ENCODE data around the gene DCN. TPM values are rescaled to one million over a fixed set of nuclear protein-coding genes. Genes with fewer than 3 reads are reported as not detected.

DCN gene
- total and polyA plus RNA-seq, 7 donors, result 41.2 to 1,612 (median 675) TPM

GRCh38 chr12:91111366-91112325 lies 71.0 kb downstream of the DCN start, which contains the start of gene LUM:
Gene LUM (minus strand): TSS chr12:91111494. CDS start chr12:91108979, 2,515 bp downstream.
- 41 to 56% methylated on average over 7 of the region's 7 CpGs for WGBS, 2 donors
- intact Hi-C loops (cut with DNase I), result no loop called here
- peak within 1 kb of the TSS in 3 of 4 donors; percentile 25 to 61 (median 46) for H3K27ac ChIP-seq

DNA sequence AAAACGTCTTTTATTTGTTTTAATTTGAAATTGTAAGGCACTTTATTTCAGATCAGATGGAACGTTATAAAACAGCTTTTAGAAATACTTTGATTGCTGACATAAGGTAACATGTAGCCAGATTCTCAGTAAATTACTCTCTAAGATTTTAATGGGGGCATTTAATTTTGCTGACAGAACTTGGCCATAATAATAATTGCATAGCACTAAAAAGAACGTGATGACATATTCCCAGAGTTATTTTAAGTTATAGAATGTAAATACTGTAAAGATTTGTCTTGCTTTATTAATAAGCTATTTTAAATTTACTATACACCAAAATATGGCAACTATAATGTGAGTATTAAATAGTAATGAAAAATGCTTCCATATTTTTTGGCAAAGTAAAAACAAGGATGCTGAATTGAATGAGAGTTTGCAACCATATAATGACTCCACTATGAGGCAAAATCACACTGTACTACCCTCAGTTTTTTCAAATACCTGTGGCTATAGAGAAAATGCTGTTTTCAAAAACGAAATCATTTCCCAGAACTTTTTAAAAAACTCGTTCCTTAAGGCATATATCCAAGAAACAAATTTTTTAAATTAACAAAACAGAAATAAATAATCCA lies 72.2 kb downstream of the DCN start:
- Histone ChIP-seq H3K27me3 (no peaks in the 10 kb centered on the region), H3K36me3 (no peaks in the 10 kb centered on the region), H3K4me1 (peaks cover 0 to 17% (median 9%) of the 10 kb centered on the region in 4 donors), H3K9me3 (no peaks in the 10 kb centered on the region), H3K4me3 (peak overlapping the region in 3 of 4 donors; percentile 18 to 34 (median 33)), H3K27ac (peak overlapping the region in 3 of 4 donors; percentile 25 to 61 (median 46))
- no peak for DNase-seq
- TF ChIP-seq POLR2AphosphoS5 (IDR thresholded peaks at IDR 0.05) (no peak), EP300 (IDR thresholded peaks at IDR 0.05) (no peak), POLR2A (IDR thresholded peaks at IDR 0.05) (no peak)
- TF ChIP-seq, protein P1, sequence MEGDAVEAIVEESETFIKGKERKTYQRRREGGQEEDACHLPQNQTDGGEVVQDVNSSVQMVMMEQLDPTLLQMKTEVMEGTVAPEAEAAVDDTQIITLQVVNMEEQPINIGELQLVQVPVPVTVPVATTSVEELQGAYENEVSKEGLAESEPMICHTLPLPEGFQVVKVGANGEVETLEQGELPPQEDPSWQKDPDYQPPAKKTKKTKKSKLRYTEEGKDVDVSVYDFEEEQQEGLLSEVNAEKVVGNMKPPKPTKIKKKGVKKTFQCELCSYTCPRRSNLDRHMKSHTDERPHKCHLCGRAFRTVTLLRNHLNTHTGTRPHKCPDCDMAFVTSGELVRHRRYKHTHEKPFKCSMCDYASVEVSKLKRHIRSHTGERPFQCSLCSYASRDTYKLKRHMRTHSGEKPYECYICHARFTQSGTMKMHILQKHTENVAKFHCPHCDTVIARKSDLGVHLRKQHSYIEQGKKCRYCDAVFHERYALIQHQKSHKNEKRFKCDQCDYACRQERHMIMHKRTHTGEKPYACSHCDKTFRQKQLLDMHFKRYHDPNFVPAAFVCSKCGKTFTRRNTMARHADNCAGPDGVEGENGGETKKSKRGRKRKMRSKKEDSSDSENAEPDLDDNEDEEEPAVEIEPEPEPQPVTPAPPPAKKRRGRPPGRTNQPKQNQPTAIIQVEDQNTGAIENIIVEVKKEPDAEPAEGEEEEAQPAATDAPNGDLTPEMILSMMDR (IDR thresholded peaks at IDR 0.05), result no peak
- WGBS, 2 donors, result 40 to 59% methylated on average over 5 of the region's 5 CpGs
- intact Hi-C loops (cut with DNase I), result no loop called here

More at GRCh38 chr12:91111366-91112325, 71.0 kb downstream of the DCN start, which contains the start of gene LUM:
- Histone ChIP-seq H3K4me1 (peaks cover 0 to 17% (median 9%) of the 10 kb centered on the region in 4 donors), H3K27me3 (no peaks in the 10 kb centered on the region), H3K36me3 (no peaks in the 10 kb centered on the region), H3K9me3 (no peaks in the 10 kb centered on the region), H3K4me3 (peak within 1 kb of the TSS; percentile 6 to 34 (median 26))
- DNase-seq, result no peak
- TF ChIP-seq POLR2AphosphoS5 (IDR thresholded peaks at IDR 0.05), result peak in 1 of 4 donors; percentile 19
- TF ChIP-seq POLR2A (IDR thresholded peaks at IDR 0.05), result no peak

- Histone ChIP-seq H3K9me3 (no peaks in the 10 kb centered on the region), H3K4me1 (peaks cover 0 to 17% (median 9%) of the 10 kb centered on the region in 4 donors), H3K27ac (peak overlapping the region; percentile 25 to 61 (median 38)), H3K27me3 (no peaks in the 10 kb centered on the region), H3K36me3 (no peaks in the 10 kb centered on the region), H3K4me3 (peak overlapping the region in 3 of 4 donors; percentile 18 to 34 (median 33))
- DNase-seq, result no peak
- intact Hi-C loops (cut with DNase I), result loop anchor here (5.0 kb wide), 1 partner anchor 127 kb away; no protein-coding TSS in a partner anchor
- 77 to 85% methylated on average over 2 of the region's 2 CpGs for WGBS, 2 donors
- TF ChIP-seq POLR2AphosphoS5 (IDR thresholded peaks at IDR 0.05), result no peak
- no peak for TF ChIP-seq POLR2A (IDR thresholded peaks at IDR 0.05)
- TF ChIP-seq, protein P1 (IDR thresholded peaks at IDR 0.05), result no peak
- no peak for TF ChIP-seq EP300 (IDR thresholded peaks at IDR 0.05)
These were observed 72.9 kb downstream of the DCN start for GRCh38 chr12:91109581-91110310.

DNA sequence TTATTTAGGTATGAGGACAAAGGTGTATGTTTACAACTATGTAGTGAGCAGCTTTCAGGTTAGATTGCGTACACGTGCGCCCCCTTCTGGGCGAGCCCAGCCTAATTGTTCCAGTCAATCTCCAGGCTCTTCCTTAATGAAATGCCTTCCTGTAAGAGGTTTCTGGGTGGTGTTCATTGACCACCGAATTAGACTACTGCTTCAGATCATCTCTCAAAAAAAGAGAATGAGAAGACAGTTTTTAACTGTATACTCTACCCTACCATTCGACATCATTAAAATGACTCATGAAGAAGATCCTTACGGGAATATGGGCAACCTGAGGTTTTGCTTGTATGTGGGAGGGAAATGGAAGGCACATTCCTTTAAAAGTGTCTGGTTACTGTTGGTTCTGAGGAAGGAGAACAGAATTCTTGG lies 73.5 kb downstream of the DCN start:
- DNase-seq, result peak; percentile 85
- WGBS, 2 donors, result 21 to 22% methylated on average over 7 of the region's 7 CpGs
- Histone ChIP-seq H3K4me3 (peak overlapping the region in 2 of 4 donors; percentile 33 to 34), H3K36me3 (no peaks in the 10 kb centered on the region), H3K27me3 (no peaks in the 10 kb centered on the region), H3K9me3 (no peaks in the 10 kb centered on the region), H3K4me1 (peaks cover 0 to 17% (median 9%) of the 10 kb centered on the region in 4 donors), H3K27ac (peak overlapping the region; percentile 25 to 61 (median 38))
- intact Hi-C loops (cut with DNase I), result loop anchor here (5.0 kb wide), 1 partner anchor 127 kb away; no protein-coding TSS in a partner anchor
- no peak for TF ChIP-seq POLR2A (IDR thresholded peaks at IDR 0.05)
- TF ChIP-seq, protein P1 (IDR thresholded peaks at IDR 0.05), result peak in 2 of 4 experiments; percentile 29 to 42
